CD4-positive, alpha-beta T cell treated with Interferon gamma for 1 hour (primary cell): ENCODE results near the gene APOL4.
"Not testable (repeated sequence)": the region's sequence is repeated elsewhere in the genome, so short reads cannot be mapped to it uniquely, and the experiment has no call there.

Source experiments
- DNase-seq: peaks from one replicate; pipeline ENCODE4 v3.0.0-alpha.2; 2020

The APOL4 gene

GRCh38 chr22:36229649-36230048 lies 28.0 kb upstream of the APOL4 start:
- not testable (repeated sequence) for DNase-seq

GRCh38 chr22:36228944-36229343 lies 27.3 kb upstream of the APOL4 start:
- DNase-seq, result no peak

GRCh38 chr22:36228369-36228768 lies 26.8 kb upstream of the APOL4 start:
- DNase-seq, result not testable (repeated sequence)

- no peak for DNase-seq
Observed at GRCh38 chr22:36227806-36228205, 26.2 kb upstream of the APOL4 start.

GRCh38 chr22:36227396-36227795 lies 25.8 kb upstream of the APOL4 start:
- no peak for DNase-seq

GRCh38 chr22:36226189-36226588 lies 24.6 kb upstream of the APOL4 start:
- no peak for DNase-seq

- no peak for DNase-seq
Observed at GRCh38 chr22:36225333-36225922, 23.8 kb upstream of the APOL4 start.

GRCh38 chr22:36224245-36224644 lies 22.6 kb upstream of the APOL4 start:
- no peak for DNase-seq

GRCh38 chr22:36223504-36223903 lies 21.9 kb upstream of the APOL4 start:
- no peak for DNase-seq

- DNase-seq, result no peak
Observed at GRCh38 chr22:36222887-36223450, 21.4 kb upstream of the APOL4 start.

GRCh38 chr22:36221799-36222751 lies 20.5 kb upstream of the APOL4 start:
- peak; percentile 41 for DNase-seq

- DNase-seq, result no peak
Observed at GRCh38 chr22:36220451-36220921, 18.9 kb upstream of the APOL4 start.

- no peak for DNase-seq
Observed at GRCh38 chr22:36218648-36219193, 17.1 kb upstream of the APOL4 start.

GRCh38 chr22:36215981-36216380 lies 14.4 kb upstream of the APOL4 start:
- no peak for DNase-seq

- no peak for DNase-seq
Observed at GRCh38 chr22:36213586-36213985, 12.0 kb upstream of the APOL4 start.

- no peak for DNase-seq
Observed at GRCh38 chr22:36212901-36213300, 11.3 kb upstream of the APOL4 start.

GRCh38 chr22:36211237-36211861 lies 9.7 kb upstream of the APOL4 start:
- DNase-seq, result no peak

GRCh38 chr22:36210224-36210623 lies 8.6 kb upstream of the APOL4 start:
- no peak for DNase-seq

GRCh38 chr22:36209488-36209908 lies 7.9 kb upstream of the APOL4 start:
- not testable (repeated sequence) for DNase-seq

- no peak for DNase-seq
Observed at GRCh38 chr22:36208914-36209313, 7.3 kb upstream of the APOL4 start.

GRCh38 chr22:36208162-36208765 lies 6.7 kb upstream of the APOL4 start:
- DNase-seq, result no peak

- DNase-seq, result no peak
Observed at GRCh38 chr22:36206255-36206654, 4.6 kb upstream of the APOL4 start.

GRCh38 chr22:36205573-36205972 lies 4.0 kb upstream of the APOL4 start:
- DNase-seq, result not testable (repeated sequence)
